Left ventricle myocardium inferior (tissue), 1 donor: ENCODE results near the gene MED12L. TPM values are rescaled to one million over a fixed set of nuclear protein-coding genes. Genes with fewer than 3 reads are reported as not detected.
"Not testable (repeated sequence)": the region's sequence is repeated elsewhere in the genome, so short reads cannot be mapped to it uniquely, and the experiment has no call there.

Source experiments
- DNase-seq: peaks from one replicate; pipeline ENCODE4 v3.0.0-alpha.2; 2020
- H3K27ac ChIP-seq: fragments of 200-600 bp; replicated peaks from 2 replicates; pipeline ENCODE4 v1.8.0; 2021
- H3K27me3 ChIP-seq: fragments of 200-600 bp; 2 replicates; pipeline ENCODE4 v1.8.0; 2021; ENCODE audit warnings: low read depth
- H3K36me3 ChIP-seq: fragments of 200-600 bp; 2 replicates; pipeline ENCODE4 v1.8.0; 2021
- H3K4me1 ChIP-seq: fragments of 200-600 bp; 2 replicates; pipeline ENCODE4 v1.8.0; 2021
- H3K4me3 ChIP-seq: fragments of 200-600 bp; 2 replicates; pipeline ENCODE4 v1.8.0; 2021; ENCODE audit warnings: mild to moderate bottlenecking, moderate library complexity
- H3K9me3 ChIP-seq: fragments of 200-600 bp; replicated peaks from 2 replicates; pipeline ENCODE4 v1.8.0; 2021
- intact Hi-C: fragments of 100-400 bp; cut with micrococcal nuclease; formaldehyde crosslinking; loops from one replicate; pipeline ENCODE4 v1.11.0; 2022
- total RNA-seq: library from RNA; stranded (reverse); fragmentation: NEBNext Ultra II Directional; extraction: Animal tissue kit (Norgen Biotek cat#: 25700); gene quantifications from one replicate; pipeline ENCODE4 v1.2.1, GENCODE V29; 2021
- TF ChIP-seq, protein P1 (sequence below): fragments of 200-600 bp; IDR thresholded peaks from 2 replicates; pipeline ENCODE4 v1.8.0; 2021; ENCODE audit warnings: antibody characterized with exemption, mild to moderate bottlenecking, borderline replicate concordance
- donor health status: DM: no; HTN: yes; CAD: no; lungs with severe emphysema.

Gene MED12L
- total RNA-seq, 1 donor from 2014 or later = 0.82 TPM

DNA sequence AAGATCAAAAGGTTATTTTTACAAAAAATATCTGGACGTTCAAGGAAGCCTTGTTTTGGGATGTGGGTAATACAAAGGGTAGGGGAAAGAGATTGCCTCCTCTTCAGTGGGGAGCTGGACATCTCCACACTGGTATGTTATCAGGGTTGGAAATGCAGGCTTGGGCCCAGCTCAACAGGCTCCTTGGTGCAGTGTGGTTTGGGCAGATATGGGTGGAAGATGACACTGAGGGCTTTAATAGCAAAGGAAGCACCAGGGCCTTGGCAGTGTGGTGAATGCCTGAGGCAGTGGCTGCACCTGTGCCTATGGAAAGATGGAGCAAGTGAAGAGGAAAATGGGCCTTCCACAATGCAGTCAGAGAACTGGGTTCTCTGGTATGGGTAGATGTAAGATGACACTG is 11.2 kb upstream of the MED12L start:
- intact Hi-C loops = no loop called here
- Histone ChIP-seq H3K27ac (no peak overlapping the region), H3K4me1 (no peaks in the 10 kb centered on the region), H3K9me3 (no peaks in the 10 kb centered on the region), H3K27me3 (peaks cover 30% of the 10 kb centered on the region), H3K36me3 (no peaks in the 10 kb centered on the region), H3K4me3 (no peak overlapping the region)
- no peak for DNase-seq
- TF ChIP-seq, protein P1, sequence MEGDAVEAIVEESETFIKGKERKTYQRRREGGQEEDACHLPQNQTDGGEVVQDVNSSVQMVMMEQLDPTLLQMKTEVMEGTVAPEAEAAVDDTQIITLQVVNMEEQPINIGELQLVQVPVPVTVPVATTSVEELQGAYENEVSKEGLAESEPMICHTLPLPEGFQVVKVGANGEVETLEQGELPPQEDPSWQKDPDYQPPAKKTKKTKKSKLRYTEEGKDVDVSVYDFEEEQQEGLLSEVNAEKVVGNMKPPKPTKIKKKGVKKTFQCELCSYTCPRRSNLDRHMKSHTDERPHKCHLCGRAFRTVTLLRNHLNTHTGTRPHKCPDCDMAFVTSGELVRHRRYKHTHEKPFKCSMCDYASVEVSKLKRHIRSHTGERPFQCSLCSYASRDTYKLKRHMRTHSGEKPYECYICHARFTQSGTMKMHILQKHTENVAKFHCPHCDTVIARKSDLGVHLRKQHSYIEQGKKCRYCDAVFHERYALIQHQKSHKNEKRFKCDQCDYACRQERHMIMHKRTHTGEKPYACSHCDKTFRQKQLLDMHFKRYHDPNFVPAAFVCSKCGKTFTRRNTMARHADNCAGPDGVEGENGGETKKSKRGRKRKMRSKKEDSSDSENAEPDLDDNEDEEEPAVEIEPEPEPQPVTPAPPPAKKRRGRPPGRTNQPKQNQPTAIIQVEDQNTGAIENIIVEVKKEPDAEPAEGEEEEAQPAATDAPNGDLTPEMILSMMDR = no peak

DNA sequence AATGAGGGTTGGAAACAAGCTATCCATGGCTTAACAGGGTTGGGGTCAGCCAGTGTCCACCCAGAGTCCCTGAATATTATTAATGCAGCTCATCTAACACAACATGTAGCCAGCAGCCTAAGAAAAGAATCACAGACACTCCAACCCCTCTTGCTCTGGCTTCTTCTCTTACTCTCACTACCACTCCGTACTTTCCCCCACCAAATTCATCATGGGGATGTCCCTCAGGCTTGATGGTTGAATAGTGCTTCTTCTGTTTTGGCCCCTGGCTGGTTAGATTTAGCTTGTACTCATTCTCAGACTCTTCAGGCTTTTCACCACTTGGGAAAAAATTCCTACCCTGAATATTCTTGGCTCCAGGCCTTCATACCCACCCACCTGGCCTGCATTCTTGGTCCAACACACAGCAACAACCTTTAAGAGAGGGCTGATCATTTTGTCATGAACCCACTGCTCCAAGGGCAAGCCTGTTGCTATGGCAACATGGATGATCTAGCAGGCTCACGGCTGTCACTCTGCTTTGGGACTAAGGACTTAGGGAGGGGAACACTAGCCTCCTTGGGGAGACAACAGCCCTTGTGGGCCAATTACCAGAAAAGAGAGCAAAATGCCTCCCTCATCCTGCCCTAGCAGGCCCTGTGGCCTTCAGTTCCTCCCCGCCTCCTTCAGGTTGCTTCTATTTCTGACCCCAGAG is 9.4 kb upstream of the MED12L start:
- H3K36me3 ChIP-seq = no peaks in the 10 kb centered on the region
- no peaks in the 10 kb centered on the region for H3K4me1 ChIP-seq
- H3K9me3 ChIP-seq = no peaks in the 10 kb centered on the region
- intact Hi-C loops = no loop called here
- H3K4me3 ChIP-seq = no peak overlapping the region
- no peak for DNase-seq
- no peak overlapping the region for H3K27ac ChIP-seq
- peaks cover 48% of the 10 kb centered on the region for H3K27me3 ChIP-seq
- TF ChIP-seq, protein P1 = no peak

DNA sequence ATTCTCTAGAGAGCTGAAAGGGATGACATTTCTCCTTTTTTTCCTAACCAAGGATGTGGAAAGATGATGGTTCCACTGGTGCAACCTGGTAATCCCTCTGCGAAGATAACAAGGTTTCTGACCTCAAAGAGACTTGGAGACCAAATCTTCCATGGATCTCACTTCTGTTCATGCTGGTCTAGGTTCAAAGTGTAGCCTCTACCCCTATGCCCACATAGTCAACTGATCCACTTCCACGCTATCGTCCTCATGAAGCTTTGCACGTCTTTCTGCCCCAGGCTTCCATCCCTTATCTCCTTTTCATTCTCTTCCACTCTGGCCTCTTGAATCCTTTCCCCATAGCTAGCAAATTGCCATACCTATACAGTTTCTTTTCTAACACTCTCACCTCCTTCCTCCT is 8.8 kb upstream of the MED12L start:
- Histone ChIP-seq H3K9me3 (no peaks in the 10 kb centered on the region), H3K4me1 (no peaks in the 10 kb centered on the region), H3K27ac (no peak overlapping the region), H3K4me3 (no peak overlapping the region), H3K36me3 (no peaks in the 10 kb centered on the region), H3K27me3 (peaks cover 48% of the 10 kb centered on the region)
- DNase-seq = no peak
- TF ChIP-seq, protein P1 = no peak
- intact Hi-C loops = no loop called here

DNA sequence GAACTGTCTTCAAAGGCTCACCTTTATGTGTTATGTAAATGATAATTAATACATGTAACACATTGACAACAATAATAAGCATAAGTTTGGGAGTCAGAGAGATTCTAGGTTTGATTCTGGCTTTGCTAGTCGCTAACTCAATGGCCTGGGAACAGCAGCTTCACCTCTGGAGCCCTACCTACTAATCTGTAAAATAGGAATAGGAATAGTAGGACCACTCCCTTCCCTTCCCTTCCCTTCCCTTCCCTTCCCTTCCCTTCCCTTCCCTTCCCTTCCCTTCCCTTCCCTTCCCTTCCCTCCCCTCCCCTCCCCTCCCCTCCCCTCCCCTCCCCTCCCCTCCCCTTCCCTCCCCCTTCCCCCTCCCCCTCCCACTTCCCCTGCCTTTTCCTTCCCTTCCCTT is 4.4 kb upstream of the MED12L start:
- intact Hi-C loops = not testable (repeated sequence)

DNA sequence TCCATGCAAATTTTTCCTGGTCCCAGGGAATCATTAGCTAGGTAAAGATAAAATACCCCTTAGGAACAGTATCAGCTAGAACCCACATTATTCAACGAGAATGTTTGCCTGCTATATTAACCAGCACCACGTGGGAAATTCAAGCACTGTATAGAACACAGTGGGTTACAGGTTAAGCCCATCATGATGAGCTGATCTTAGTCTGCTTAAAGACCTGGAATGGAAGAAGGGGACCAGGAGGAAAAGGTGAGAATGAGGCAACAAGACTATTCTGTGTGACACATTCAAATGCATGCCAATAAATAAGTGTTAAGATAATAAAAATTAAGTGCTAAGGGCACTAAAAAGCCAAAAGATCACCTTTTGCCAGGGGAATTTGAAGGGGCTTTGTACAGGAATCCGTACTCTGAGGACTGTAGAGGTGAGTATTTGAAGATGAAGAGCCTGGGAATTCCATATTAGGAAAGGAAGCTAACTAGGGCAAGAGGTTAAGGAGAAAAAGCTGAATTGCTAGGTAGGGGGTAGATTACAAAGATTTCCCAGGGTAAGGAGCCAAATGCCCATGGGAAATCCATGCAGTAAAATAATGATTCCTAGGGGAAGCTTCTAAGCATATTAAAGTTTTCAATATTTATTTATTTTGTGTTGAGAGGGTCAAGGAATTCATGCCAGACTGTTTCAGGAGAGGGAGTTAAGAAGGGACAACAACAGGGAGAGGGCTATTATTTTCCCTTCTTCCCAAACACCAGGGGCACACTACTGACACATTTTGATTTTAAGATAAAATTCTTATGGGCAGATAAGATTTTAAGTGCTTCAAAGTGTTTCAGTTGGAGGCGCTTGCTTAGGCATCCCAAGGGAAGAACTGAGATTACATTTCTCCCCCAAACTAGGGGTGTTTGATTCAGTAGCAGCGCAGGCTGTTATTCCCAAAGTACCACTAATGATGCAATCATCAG is 2.3 kb upstream of the MED12L start:
- intact Hi-C loops = no loop called here
- Histone ChIP-seq H3K36me3 (no peaks in the 10 kb centered on the region), H3K27ac (no peak overlapping the region), H3K4me3 (no peak overlapping the region), H3K9me3 (no peaks in the 10 kb centered on the region), H3K27me3 (peaks cover 92% of the 10 kb centered on the region), H3K4me1 (peaks cover 27% of the 10 kb centered on the region)
- TF ChIP-seq, protein P1 = no peak
- no peak for DNase-seq

More for the DNA sequence above, 4.4 kb upstream of the MED12L start:
- H3K4me1 ChIP-seq = peaks cover 14% of the 10 kb centered on the region
- not testable (repeated sequence) for DNase-seq, H3K36me3 ChIP-seq, H3K9me3 ChIP-seq, H3K4me3 ChIP-seq, H3K27ac ChIP-seq
- peaks cover 89% of the 10 kb centered on the region for H3K27me3 ChIP-seq

DNA sequence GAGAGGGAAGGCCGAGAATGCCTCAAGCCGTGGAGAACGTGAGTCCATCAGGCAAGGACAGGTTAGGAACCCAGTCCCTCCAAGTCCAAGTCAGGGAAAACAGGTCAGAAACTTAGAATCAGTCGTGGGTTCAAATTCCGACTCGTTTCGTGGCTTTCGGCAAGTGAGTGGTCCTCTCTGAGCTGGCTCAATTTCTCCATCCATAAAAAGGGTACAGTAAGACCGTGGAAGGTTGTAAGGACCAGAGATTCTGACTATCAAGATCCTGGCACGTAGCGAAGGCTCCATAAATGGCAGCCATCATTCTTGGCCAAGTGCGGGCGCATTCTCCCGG is 604 bp upstream of the MED12L start:
- H3K4me3 ChIP-seq = peak overlapping the region; percentile 80
- H3K4me1 ChIP-seq = peaks cover 27% of the 10 kb centered on the region
- H3K27ac ChIP-seq = no peak overlapping the region
- no peaks in the 10 kb centered on the region for H3K36me3 ChIP-seq
- no peaks in the 10 kb centered on the region for H3K9me3 ChIP-seq
- TF ChIP-seq, protein P1 = no peak
- intact Hi-C loops = no loop called here
- H3K27me3 ChIP-seq = peaks cover 75% of the 10 kb centered on the region
- no peak for DNase-seq
